ENCODE results near the gene PRUNE2. TPM values are rescaled to one million over a fixed set of nuclear protein-coding genes. Genes with fewer than 3 reads are reported as not detected.

PRUNE2 gene
- total RNA-seq, 1 experiment from 2014 or later = 3.5 TPM

GRCh38 chr9:76887951-76888350 is 18.0 kb downstream of the PRUNE2 start:
- no peaks in the 10 kb centered on the region for H3K9me3 Mint-ChIP-seq (ENCODE audit: unreplicated experiment)
- CTCF ChIA-PET = no interaction called here
- intact Hi-C loops (cut with micrococcal nuclease; ENCODE audit: unreplicated experiment) = no loop called here
- no peaks in the 10 kb centered on the region for H3K36me3 Mint-ChIP-seq (ENCODE audit: insufficient read depth, unreplicated experiment)
- no peak overlapping the region for H3K4me3 ChIP-seq (ENCODE audit: low read depth, low read length)
- H3K9me3 ChIP-seq = no peaks in the 10 kb centered on the region
- no peaks in the 10 kb centered on the region for H3K27me3 Mint-ChIP-seq (ENCODE audit: insufficient read depth, unreplicated experiment)
- POLR2A ChIA-PET = no interaction called here
- H3K36me3 ChIP-seq (ENCODE audit: control insufficient read depth, insufficient read depth, low read length) = no peaks in the 10 kb centered on the region
- no peaks in the 10 kb centered on the region for H3K4me1 Mint-ChIP-seq (ENCODE audit: low read depth, unreplicated experiment)
- H3K27ac Mint-ChIP-seq (ENCODE audit: unreplicated experiment) = no peak overlapping the region
- no peak for TF ChIP-seq CTCF (IDR thresholded peaks at IDR 0.05; ENCODE audit: insufficient read depth in 1 of 2, low read depth in 1 of 2, low read length in 1 of 2, severe bottlenecking in 1 of 2, unreplicated experiment in 1 of 2)
- no peaks in the 10 kb centered on the region for H3K27me3 ChIP-seq (replicated peaks; ENCODE audit: control insufficient read depth, insufficient read depth, low read length)
- H3K4me3 Mint-ChIP-seq (ENCODE audit: unreplicated experiment) = no peak overlapping the region
- no peaks in the 10 kb centered on the region for H3K4me1 ChIP-seq
- no peak for DNase-seq
- BruUV-seq (replicated peaks) = no TSS peak

- no peaks in the 10 kb centered on the region for H3K9me3 ChIP-seq
- DNase-seq = no peak
- POLR2A ChIA-PET = no interaction called here
- CTCF ChIA-PET = no interaction called here
- no peak overlapping the region for H3K4me3 ChIP-seq (ENCODE audit: low read depth, low read length)
- BruUV-seq (replicated peaks) = no TSS peak
- Mint-ChIP-seq H3K36me3 (ENCODE audit: insufficient read depth, unreplicated experiment) (no peaks in the 10 kb centered on the region), H3K27me3 (ENCODE audit: insufficient read depth, unreplicated experiment) (no peaks in the 10 kb centered on the region), H3K27ac (ENCODE audit: unreplicated experiment) (no peak overlapping the region), H3K4me3 (ENCODE audit: unreplicated experiment) (no peak overlapping the region), H3K4me1 (ENCODE audit: low read depth, unreplicated experiment) (no peaks in the 10 kb centered on the region), H3K9me3 (ENCODE audit: unreplicated experiment) (no peaks in the 10 kb centered on the region)
- no peaks in the 10 kb centered on the region for H3K4me1 ChIP-seq
- intact Hi-C loops (cut with micrococcal nuclease; ENCODE audit: unreplicated experiment) = no loop called here
- no peak for TF ChIP-seq CTCF (IDR thresholded peaks at IDR 0.05; ENCODE audit: insufficient read depth in 1 of 2, low read depth in 1 of 2, low read length in 1 of 2, severe bottlenecking in 1 of 2, unreplicated experiment in 1 of 2)
- no peaks in the 10 kb centered on the region for H3K36me3 ChIP-seq (ENCODE audit: control insufficient read depth, insufficient read depth, low read length)
- no peaks in the 10 kb centered on the region for H3K27me3 ChIP-seq (replicated peaks; ENCODE audit: control insufficient read depth, insufficient read depth, low read length)
Measured at GRCh38 chr9:76887003-76887821, 18.7 kb downstream of the PRUNE2 start.

- H3K4me3 Mint-ChIP-seq (ENCODE audit: unreplicated experiment) = no peak overlapping the region
- no peak for TF ChIP-seq CTCF (IDR thresholded peaks at IDR 0.05; ENCODE audit: insufficient read depth in 1 of 2, low read depth in 1 of 2, low read length in 1 of 2, severe bottlenecking in 1 of 2, unreplicated experiment in 1 of 2)
- DNase-seq = no peak
- Histone ChIP-seq H3K4me1 (no peaks in the 10 kb centered on the region), H3K36me3 (ENCODE audit: control insufficient read depth, insufficient read depth, low read length) (no peaks in the 10 kb centered on the region), H3K4me3 (ENCODE audit: low read depth, low read length) (no peak overlapping the region), H3K27me3 (replicated peaks; ENCODE audit: control insufficient read depth, insufficient read depth, low read length) (no peaks in the 10 kb centered on the region), H3K9me3 (no peaks in the 10 kb centered on the region)
- H3K27me3 Mint-ChIP-seq (ENCODE audit: insufficient read depth, unreplicated experiment) = no peaks in the 10 kb centered on the region
- H3K36me3 Mint-ChIP-seq (ENCODE audit: insufficient read depth, unreplicated experiment) = no peaks in the 10 kb centered on the region
- ChIA-PET POLR2A (no interaction called here), CTCF (no interaction called here)
- no peaks in the 10 kb centered on the region for H3K9me3 Mint-ChIP-seq (ENCODE audit: unreplicated experiment)
- no TSS peak for BruUV-seq (replicated peaks)
- intact Hi-C loops (cut with micrococcal nuclease; ENCODE audit: unreplicated experiment) = no loop called here
- H3K4me1 Mint-ChIP-seq (ENCODE audit: low read depth, unreplicated experiment) = no peaks in the 10 kb centered on the region
- no peak overlapping the region for H3K27ac Mint-ChIP-seq (ENCODE audit: unreplicated experiment)
Measured at GRCh38 chr9:76886318-76886717, 19.6 kb downstream of the PRUNE2 start.

Measured in Caco-2 (cell line).